ENCODE measurements around the gene CCHCR1. TPM values are rescaled to one million over a fixed set of nuclear protein-coding genes. Genes with fewer than 3 reads are reported as not detected.

The CCHCR1 gene
- total and polyA plus RNA-seq, 2 of the 13 experiments (the other 11 are each of a cell fraction or from before 2014, with no cell fraction given), result 14.6 to 28.2 TPM

DNA sequence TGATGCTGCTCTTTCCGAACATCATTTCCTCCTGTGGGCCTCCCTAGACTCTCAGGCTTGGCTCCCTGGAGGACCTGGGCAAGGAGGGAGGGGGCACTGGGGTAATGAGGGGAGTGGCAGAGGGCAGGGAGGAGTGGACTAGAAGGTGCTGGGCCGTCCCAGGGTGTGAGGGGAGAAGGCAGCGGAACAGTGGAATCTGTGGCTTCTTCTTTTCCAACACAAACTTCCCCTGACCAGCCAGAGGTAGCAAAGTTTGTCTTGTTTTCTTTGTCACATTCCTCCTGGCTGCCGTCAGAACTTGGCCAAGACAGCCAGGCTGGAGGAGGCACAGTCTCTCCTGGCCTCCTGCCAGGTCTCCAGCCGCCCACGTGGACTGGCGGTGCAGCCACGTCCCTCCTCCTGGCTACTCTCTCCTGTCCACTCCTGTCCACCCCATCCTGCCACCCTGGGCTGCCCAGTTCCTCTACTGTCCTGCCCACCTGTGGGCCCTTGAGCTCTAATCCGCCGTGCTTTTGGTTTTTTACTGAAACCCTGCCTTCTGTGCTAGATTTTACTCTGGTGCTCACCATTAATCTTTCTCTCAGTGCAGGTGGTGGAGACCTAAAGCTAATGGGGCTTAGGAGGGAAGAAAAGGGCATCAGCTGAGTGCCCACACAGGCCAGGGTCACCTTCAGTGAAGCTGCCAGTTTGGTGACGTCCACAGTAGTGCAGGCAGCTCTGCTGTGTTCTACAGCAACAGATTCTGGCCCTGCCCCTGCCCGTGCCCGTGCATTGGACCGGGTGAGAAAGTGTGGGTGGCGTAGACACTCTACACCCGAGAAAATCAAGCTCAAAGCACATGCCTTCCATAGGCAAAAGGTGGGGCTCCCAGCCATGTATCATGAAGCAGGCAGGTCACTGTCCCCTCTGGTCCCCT is 34.6 kb downstream of the CCHCR1 start:
- Histone ChIP-seq H3K27ac (ENCODE audit: extremely low read length, insufficient read depth, low read length) (no peak overlapping the region), H2AFZ (ENCODE audit: low read length) (no peak overlapping the region), H3K4me3 (replicated peaks in 1 of 3; ENCODE audit: insufficient read depth in 1 of 3, low read depth in 2 of 3, low read length in 3 of 3) (no peak overlapping the region), H3K36me3 (replicated peaks in 1 of 2; ENCODE audit: control insufficient read depth in 1 of 2, insufficient read depth in 2 of 2, low read length in 2 of 2) (no peaks in the 10 kb centered on the region), H3K9me3 (ENCODE audit: low read length) (no peaks in the 10 kb centered on the region), H3K9ac (ENCODE audit: insufficient read depth, low read depth, low read length) (no peak overlapping the region), H4K20me1 (ENCODE audit: insufficient read depth, low read length) (no peaks in the 10 kb centered on the region), H3K27me3 (ENCODE audit: control insufficient read depth in 1 of 2, insufficient read depth in 2 of 2, low read length in 2 of 2) (peaks cover 1 to 60% of the 10 kb centered on the region in 2 experiments; a peak in 3 of 5 replicates), H3K4me1 (ENCODE audit: insufficient read depth, low read length) (peaks cover 7% of the 10 kb centered on the region), H3K4me2 (ENCODE audit: low read depth, low read length) (no peak overlapping the region; the same call in 1 of the 2 replicates), H3K79me2 (ENCODE audit: insufficient read depth, low read length) (no peaks in the 10 kb centered on the region)
- WGBS (ENCODE audit: low lambda C conversion rate), result 31% methylated on average over 16 of the region's 16 CpGs
- intact Hi-C loops (cut with micrococcal nuclease; ENCODE audit: unreplicated experiment), result no loop called here
- DNase-seq (ENCODE audit: low spot score), result peak; percentile 41
- CTCF ChIA-PET (ENCODE audit: low intra/inter-chr PET ratio, low total read pairs), result no interaction called here
- POLR2A ChIA-PET, result no interaction called here
- ATAC-seq, result peak; percentile 17; the same call in 2 of the 3 replicates
- in situ Hi-C loops (cut with HindIII; ENCODE audit: extremely low pct_ligation_motif_present, low pct_unique_long_range_greater_than_20kb), result no loop called here
- BruUV-seq (replicated peaks), result no TSS peak
- FAIRE-seq, result peak; percentile 26
- TF ChIP-seq, protein P1, sequence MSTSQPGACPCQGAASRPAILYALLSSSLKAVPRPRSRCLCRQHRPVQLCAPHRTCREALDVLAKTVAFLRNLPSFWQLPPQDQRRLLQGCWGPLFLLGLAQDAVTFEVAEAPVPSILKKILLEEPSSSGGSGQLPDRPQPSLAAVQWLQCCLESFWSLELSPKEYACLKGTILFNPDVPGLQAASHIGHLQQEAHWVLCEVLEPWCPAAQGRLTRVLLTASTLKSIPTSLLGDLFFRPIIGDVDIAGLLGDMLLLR (CRISPR knock-in tag; IDR thresholded peaks at IDR 0.05), result no peak
- TF ChIP-seq ZNF30 (CRISPR knock-in tag; IDR thresholded peaks at IDR 0.05), result no peak
- TF ChIP-seq RFX3 (CRISPR knock-in tag; IDR thresholded peaks at IDR 0.05), result no peak
- no peak for TF ChIP-seq ZNF570 (CRISPR knock-in tag; IDR thresholded peaks at IDR 0.05; ENCODE audit: borderline replicate concordance)
- no peak for TF ChIP-seq FOSL1 (CRISPR knock-in tag; IDR thresholded peaks at IDR 0.05; ENCODE audit: borderline replicate concordance)
- no peak for TF ChIP-seq ZNF333 (CRISPR knock-in tag; IDR thresholded peaks at IDR 0.05; ENCODE audit: borderline replicate concordance)
- TF ChIP-seq JUNB (CRISPR knock-in tag; IDR thresholded peaks at IDR 0.05; ENCODE audit: borderline replicate concordance), result no peak
- no peak for TF ChIP-seq ZNF235 (CRISPR knock-in tag; IDR thresholded peaks at IDR 0.05; ENCODE audit: borderline replicate concordance)
- no peak for TF ChIP-seq ZNF121 (CRISPR knock-in tag; IDR thresholded peaks at IDR 0.05)
- TF ChIP-seq, protein P2, sequence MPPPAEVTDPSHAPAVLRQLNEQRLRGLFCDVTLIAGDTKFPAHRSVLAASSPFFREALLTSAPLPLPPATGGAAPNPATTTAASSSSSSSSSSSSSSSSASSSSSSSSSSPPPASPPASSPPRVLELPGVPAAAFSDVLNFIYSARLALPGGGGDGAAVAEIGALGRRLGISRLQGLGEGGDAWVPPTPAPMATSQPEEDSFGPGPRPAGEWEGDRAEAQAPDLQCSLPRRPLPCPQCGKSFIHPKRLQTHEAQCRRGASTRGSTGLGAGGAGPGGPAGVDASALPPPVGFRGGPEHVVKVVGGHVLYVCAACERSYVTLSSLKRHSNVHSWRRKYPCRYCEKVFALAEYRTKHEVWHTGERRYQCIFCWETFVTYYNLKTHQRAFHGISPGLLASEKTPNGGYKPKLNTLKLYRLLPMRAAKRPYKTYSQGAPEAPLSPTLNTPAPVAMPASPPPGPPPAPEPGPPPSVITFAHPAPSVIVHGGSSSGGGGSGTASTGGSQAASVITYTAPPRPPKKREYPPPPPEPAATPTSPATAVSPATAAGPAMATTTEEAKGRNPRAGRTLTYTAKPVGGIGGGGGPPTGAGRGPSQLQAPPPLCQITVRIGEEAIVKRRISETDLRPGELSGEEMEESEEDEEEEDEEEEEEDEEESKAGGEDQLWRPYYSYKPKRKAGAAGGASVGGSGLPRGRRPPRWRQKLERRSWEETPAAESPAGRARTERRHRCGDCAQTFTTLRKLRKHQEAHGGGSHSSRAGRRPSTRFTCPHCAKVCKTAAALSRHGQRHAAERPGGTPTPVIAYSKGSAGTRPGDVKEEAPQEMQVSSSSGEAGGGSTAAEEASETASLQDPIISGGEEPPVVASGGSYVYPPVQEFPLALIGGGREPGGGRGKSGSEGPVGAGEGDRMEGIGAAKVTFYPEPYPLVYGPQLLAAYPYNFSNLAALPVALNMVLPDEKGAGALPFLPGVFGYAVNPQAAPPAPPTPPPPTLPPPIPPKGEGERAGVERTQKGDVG (CRISPR knock-in tag; IDR thresholded peaks at IDR 0.05; ENCODE audit: borderline replicate concordance), result no peak
- no peak for TF ChIP-seq TBX2 (CRISPR knock-in tag; IDR thresholded peaks at IDR 0.05; ENCODE audit: borderline replicate concordance)
- no peak for TF ChIP-seq MZF1 (CRISPR knock-in tag; IDR thresholded peaks at IDR 0.05; ENCODE audit: borderline replicate concordance)
- TF ChIP-seq ZNF891 (CRISPR knock-in tag; IDR thresholded peaks at IDR 0.05), result peak; percentile 22
- TF ChIP-seq ZNF747 (CRISPR knock-in tag; IDR thresholded peaks at IDR 0.05; ENCODE audit: borderline replicate concordance), result no peak
- TF ChIP-seq ZNF275 (CRISPR knock-in tag; IDR thresholded peaks at IDR 0.05; ENCODE audit: borderline replicate concordance), result no peak
- no peak for TF ChIP-seq DNMT1 (CRISPR knock-in tag; IDR thresholded peaks at IDR 0.05)
- TF ChIP-seq SNAPC5 (CRISPR knock-in tag; IDR thresholded peaks at IDR 0.05; ENCODE audit: borderline replicate concordance), result no peak
- TF ChIP-seq RBM39 (IDR thresholded peaks at IDR 0.05; ENCODE audit: low read depth, low read length, poor library complexity, severe bottlenecking), result no peak

Data from HepG2 (cell line).